Suppressor macrophage treated with lipopolysaccharide for 1 hour (primary cell): ENCODE data around the gene FGFBP2.

ENCODE experiments used
- DNase-seq, 3 donors: peaks; one replicate each; pipeline ENCODE4 v3.0.0-alpha.2; 2020 to 2022

FGFBP2 gene

GRCh38 chr4:15968551-15969300 is 5.8 kb upstream of the FGFBP2 start:
- no peak for DNase-seq

- DNase-seq: peak in 2 of 3 donors; percentile 21 to 39
These were observed 2.4 kb upstream of the FGFBP2 start for GRCh38 chr4:15965325-15965724.

- no peak for DNase-seq
These were observed 1.2 kb upstream of the FGFBP2 start for GRCh38 chr4:15964159-15964558.

- peak; percentile 59 to 75 (median 61) for DNase-seq
These were observed 601 bp upstream of the FGFBP2 start for GRCh38 chr4:15963576-15963975.

GRCh38 chr4:15961781-15962510 is 1.0 kb downstream of the FGFBP2 start:
- no peak for DNase-seq

GRCh38 chr4:15958562-15958961 is 4.4 kb downstream of the FGFBP2 start:
- peak in 1 of 3 donors; percentile 36 for DNase-seq

GRCh38 chr4:15956179-15956850 is 6.7 kb downstream of the FGFBP2 start:
- peak; percentile 88 to 92 (median 91) for DNase-seq

GRCh38 chr4:15955670-15956069 is 7.3 kb downstream of the FGFBP2 start:
- no peak for DNase-seq

- DNase-seq: no peak
These were observed 9.3 kb downstream of the FGFBP2 start for GRCh38 chr4:15953625-15954024.

GRCh38 chr4:15951781-15952180 is 11.2 kb downstream of the FGFBP2 start:
- DNase-seq: no peak

- no peak for DNase-seq
These were observed 14.1 kb downstream of the FGFBP2 start for GRCh38 chr4:15948826-15949225.

GRCh38 chr4:15947684-15948083 is 15.3 kb downstream of the FGFBP2 start:
- no peak for DNase-seq

GRCh38 chr4:15945516-15945915 is 17.5 kb downstream of the FGFBP2 start:
- DNase-seq: peak; percentile 32 to 48 (median 47)

- no peak for DNase-seq
These were observed 18.1 kb downstream of the FGFBP2 start for GRCh38 chr4:15944895-15945294.

- DNase-seq: no peak
These were observed 20.7 kb downstream of the FGFBP2 start for GRCh38 chr4:15942283-15942682.

GRCh38 chr4:15938640-15939039 is 24.3 kb downstream of the FGFBP2 start, which contains the start of gene FGFBP1:
FGFBP1 (minus strand) TSS chr4:15938740; CDS start chr4:15936632, 2,108 bp downstream.
- no peak for DNase-seq

- no peak for DNase-seq
These were observed 24.8 kb downstream of the FGFBP2 start for GRCh38 chr4:15938182-15938581.

GRCh38 chr4:15936495-15936894 is 26.5 kb downstream of the FGFBP2 start:
- DNase-seq: no peak

- DNase-seq: no peak
These were observed 27.2 kb downstream of the FGFBP2 start for GRCh38 chr4:15935504-15936402.

GRCh38 chr4:15934259-15934658 is 28.7 kb downstream of the FGFBP2 start:
- no peak for DNase-seq

- peak; percentile 43 to 46 (median 45) for DNase-seq
These were observed 31.3 kb downstream of the FGFBP2 start for GRCh38 chr4:15931451-15932210.

- no peak for DNase-seq
These were observed 32.7 kb downstream of the FGFBP2 start for GRCh38 chr4:15930314-15930713.
